Astrocyte of the cerebellum (primary cell): Measurements from ENCODE around the gene PANK2.
A peak's percentile ranks its signal among the peaks of the same experiment; 100 is the strongest.

Source experiments
- DNase-seq: peaks from one replicate; pipeline ENCODE4 v3.0.0-alpha.2; 2011; ENCODE audit warnings: low read depth
- H3K4me3 ChIP-seq: 2 replicates; pipeline ENCODE4 v1.5.1; 2011; ENCODE audit warnings: mild to moderate bottlenecking, low read depth, low read length, moderate library complexity
- in situ Hi-C: cut with HindIII; loops from 2 replicates; pipeline ENCODE4 v1.10.0; 2017; ENCODE audit warnings: low sequenced_read_pairs
- TF ChIP-seq, protein P1 (sequence below): IDR thresholded peaks from 2 replicates; pipeline ENCODE4 v1.5.1; 2012; ENCODE audit warnings: low read length, low read depth, moderate library complexity, mild to moderate bottlenecking; ENCODE audit errors: missing control alignments

PANK2 gene

DNA sequence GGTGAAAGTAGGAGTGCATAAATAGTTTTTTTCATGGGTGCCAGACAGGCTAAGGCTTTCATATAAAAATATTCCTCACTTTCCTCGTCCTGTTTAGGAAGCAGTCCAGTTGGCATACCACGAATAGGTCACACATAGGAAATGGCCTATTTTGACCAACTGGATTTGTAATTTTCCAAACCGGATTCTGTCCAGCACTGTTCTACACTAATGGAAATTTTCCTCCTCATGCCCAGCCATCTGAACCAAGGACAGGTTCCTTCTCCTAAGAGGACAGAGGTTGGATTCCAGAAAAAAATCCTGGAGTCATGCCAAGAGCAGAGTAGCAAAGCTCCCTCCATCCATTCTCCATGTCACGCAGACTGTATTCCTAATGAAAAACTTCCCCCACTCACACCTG lies 43.1 kb downstream of the PANK2 start:
- H3K4me3 ChIP-seq, result no peak overlapping the region
- TF ChIP-seq, protein P1, sequence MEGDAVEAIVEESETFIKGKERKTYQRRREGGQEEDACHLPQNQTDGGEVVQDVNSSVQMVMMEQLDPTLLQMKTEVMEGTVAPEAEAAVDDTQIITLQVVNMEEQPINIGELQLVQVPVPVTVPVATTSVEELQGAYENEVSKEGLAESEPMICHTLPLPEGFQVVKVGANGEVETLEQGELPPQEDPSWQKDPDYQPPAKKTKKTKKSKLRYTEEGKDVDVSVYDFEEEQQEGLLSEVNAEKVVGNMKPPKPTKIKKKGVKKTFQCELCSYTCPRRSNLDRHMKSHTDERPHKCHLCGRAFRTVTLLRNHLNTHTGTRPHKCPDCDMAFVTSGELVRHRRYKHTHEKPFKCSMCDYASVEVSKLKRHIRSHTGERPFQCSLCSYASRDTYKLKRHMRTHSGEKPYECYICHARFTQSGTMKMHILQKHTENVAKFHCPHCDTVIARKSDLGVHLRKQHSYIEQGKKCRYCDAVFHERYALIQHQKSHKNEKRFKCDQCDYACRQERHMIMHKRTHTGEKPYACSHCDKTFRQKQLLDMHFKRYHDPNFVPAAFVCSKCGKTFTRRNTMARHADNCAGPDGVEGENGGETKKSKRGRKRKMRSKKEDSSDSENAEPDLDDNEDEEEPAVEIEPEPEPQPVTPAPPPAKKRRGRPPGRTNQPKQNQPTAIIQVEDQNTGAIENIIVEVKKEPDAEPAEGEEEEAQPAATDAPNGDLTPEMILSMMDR, result no peak
- in situ Hi-C loops, result no loop called here
- no peak for DNase-seq

DNA sequence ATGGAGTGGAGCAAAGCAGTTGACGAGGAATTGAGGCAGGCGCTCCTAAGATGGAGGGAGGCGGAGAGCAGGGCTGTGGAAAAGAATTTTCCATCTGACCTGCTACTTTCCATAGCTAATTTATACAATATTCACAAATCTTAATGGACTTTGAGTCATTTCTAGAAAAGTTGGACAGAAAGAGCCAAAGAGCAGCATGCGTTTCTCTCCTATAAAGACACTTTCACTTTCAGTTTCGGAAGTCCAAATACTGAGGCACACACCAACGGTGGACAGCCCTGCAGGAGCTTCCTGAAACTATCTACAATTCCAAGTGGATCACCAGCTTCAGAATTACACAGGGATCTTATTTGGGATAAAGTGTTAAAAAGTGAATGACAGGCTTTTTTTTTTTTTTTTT lies 43.5 kb downstream of the PANK2 start:
- TF ChIP-seq, protein P1, result no peak
- no peak overlapping the region for H3K4me3 ChIP-seq
- DNase-seq, result peak; percentile 43
- in situ Hi-C loops, result no loop called here

DNA sequence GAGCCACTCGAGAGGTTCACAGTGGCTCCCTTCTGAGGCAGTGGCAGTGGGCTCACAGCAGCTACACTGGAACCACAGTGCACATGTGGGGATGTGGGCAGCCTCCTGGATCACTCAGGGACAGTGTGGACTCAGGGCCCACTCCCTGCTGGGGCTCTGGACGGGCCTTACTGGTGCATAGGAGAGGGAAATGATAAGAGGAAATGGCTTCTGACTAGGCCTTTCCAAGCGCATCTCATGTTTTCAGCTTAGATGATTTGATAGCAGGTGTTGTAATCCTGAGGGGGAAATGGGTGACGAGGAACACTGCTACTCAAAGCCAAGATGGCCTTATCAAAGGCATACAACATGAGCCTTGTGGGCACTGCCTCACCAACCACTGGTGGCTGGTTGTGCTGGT lies 44.0 kb downstream of the PANK2 start:
- DNase-seq, result no peak
- in situ Hi-C loops, result no loop called here

DNA sequence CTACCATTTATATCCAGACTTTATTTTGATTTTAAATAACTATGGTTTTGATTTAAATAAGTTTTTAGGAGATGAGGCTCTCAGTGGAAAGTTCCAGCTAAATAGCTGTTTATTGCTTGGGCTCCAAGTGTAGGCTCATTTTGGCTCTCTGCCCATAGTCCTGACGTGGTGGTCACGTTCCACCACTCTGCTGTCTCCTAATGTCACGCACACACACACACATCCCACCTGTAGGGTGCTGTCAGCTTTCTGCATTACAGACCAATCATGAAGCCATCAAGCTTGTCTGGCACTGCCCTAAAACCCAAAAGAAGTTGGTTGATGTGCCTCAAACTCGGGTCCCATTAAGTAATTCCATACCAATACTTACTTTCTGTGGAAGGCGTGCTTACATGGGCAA lies 45.4 kb downstream of the PANK2 start:
- H3K4me3 ChIP-seq, result no peak overlapping the region
- DNase-seq, result no peak
- in situ Hi-C loops, result no loop called here
- TF ChIP-seq, protein P1, result no peak

More for the DNA sequence above, 44.0 kb downstream of the PANK2 start:
- TF ChIP-seq, protein P1, result no peak
- no peak overlapping the region for H3K4me3 ChIP-seq

DNA sequence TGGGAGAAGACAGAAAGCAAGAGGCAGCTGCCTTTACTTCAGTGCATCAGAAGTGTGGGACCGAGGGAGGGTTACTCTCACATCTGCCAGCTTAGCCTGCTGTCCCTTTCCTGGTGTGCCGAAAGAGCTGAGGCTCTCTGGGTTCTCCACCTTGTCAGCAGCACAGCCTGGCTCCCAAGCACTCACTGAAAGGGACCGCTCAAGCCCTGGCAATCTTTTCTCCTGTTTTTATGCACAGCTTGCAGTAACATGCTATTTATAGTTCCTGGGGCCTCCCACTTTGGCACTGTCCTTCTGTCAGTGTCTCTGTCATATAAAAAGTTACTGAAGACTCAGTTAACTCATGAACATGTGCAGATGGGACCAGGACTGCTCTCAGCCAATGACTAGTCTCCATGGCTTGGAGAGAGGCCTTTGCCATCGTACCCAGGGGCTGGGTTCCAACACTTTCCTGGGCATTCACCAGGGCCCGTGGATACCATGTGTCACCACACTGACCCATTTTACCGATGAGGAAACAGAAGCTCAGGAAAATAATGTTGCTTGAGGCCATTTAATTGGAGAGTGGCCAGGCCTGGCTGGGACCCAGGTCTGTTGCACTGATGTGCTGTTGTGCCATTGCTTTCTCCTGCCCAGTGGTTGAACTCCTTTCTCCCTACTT lies 46.2 kb downstream of the PANK2 start:
- no peak for DNase-seq
- TF ChIP-seq, protein P1, result no peak
- in situ Hi-C loops, result no loop called here
- no peak overlapping the region for H3K4me3 ChIP-seq

DNA sequence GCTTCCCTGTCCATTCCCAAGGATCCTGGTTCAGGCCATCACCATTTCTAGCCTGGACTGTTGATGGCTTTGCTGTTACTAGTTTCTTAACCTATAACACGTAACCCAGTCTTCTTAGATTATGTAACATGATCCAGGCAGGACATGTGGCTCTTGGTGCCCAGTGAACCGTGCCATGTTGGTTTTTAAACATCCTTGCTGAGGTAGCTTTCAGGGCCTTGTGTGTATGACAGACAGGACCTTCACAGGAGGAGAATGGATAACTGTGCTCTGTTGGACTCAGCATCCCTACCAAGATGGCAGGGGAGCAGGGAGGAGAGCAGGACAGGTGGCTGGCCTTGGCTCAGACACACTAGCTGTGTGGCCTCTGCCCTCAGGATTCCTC lies 46.8 kb downstream of the PANK2 start:
- TF ChIP-seq, protein P1, result no peak
- in situ Hi-C loops, result no loop called here
- no peak for DNase-seq
- H3K4me3 ChIP-seq, result no peak overlapping the region
